ENCODE data around the gene TSSK1B.

- TF ChIP-seq RAD21 (IDR thresholded peaks at IDR 0.05; ENCODE audit: low read depth) = no peak
- no peak for TF ChIP-seq REST (IDR thresholded peaks at IDR 0.05; ENCODE audit: low read depth)
- TF ChIP-seq ZNF274 (IDR thresholded peaks at IDR 0.05; ENCODE audit: low read depth, low read length) = no peak
- TF ChIP-seq, protein P1, sequence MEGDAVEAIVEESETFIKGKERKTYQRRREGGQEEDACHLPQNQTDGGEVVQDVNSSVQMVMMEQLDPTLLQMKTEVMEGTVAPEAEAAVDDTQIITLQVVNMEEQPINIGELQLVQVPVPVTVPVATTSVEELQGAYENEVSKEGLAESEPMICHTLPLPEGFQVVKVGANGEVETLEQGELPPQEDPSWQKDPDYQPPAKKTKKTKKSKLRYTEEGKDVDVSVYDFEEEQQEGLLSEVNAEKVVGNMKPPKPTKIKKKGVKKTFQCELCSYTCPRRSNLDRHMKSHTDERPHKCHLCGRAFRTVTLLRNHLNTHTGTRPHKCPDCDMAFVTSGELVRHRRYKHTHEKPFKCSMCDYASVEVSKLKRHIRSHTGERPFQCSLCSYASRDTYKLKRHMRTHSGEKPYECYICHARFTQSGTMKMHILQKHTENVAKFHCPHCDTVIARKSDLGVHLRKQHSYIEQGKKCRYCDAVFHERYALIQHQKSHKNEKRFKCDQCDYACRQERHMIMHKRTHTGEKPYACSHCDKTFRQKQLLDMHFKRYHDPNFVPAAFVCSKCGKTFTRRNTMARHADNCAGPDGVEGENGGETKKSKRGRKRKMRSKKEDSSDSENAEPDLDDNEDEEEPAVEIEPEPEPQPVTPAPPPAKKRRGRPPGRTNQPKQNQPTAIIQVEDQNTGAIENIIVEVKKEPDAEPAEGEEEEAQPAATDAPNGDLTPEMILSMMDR (IDR thresholded peaks at IDR 0.05 in 2 of 3, conservative IDR thresholded peaks at IDR 0.05 in 1 of 3; ENCODE audit: borderline replicate concordance in 1 of 3, insufficient read depth in 1 of 3, low read depth in 2 of 3, low read length in 2 of 3) = no peak
- TF ChIP-seq ATF3 (IDR thresholded peaks at IDR 0.05) = no peak
- TF ChIP-seq POLR2A (IDR thresholded peaks at IDR 0.05; ENCODE audit: borderline replicate concordance, extremely low read depth, insufficient read depth, insufficient read length) = no peak
- no peak for TF ChIP-seq POLR2AphosphoS5 (IDR thresholded peaks at IDR 0.05; ENCODE audit: low read depth, low read length)
- TF ChIP-seq SP1 (IDR thresholded peaks at IDR 0.05; ENCODE audit: low read depth) = no peak
- TF ChIP-seq EZH2 (IDR thresholded peaks at IDR 0.05) = no peak
Observed at GRCh38 chr5:113452941-113453340, 18.2 kb upstream of the TSSK1B start.

All from HCT116 (cell line).